ENCODE data around the gene PADI2.

PADI2 gene

GRCh38 chr1:17119076-17119772 lies at the start of gene PADI2:
Gene PADI2 (minus strand): TSS chr1:17119451. CDS start chr1:17119371, 80 bp downstream.
- peak; percentile 13 to 22 for DNase-seq (ENCODE audit: low read depth in 2 of 2)

GRCh38 chr1:17168091-17168876 lies 49.0 kb upstream of the PADI2 start:
- no peak for DNase-seq (ENCODE audit: low read depth in 2 of 2)

- DNase-seq (ENCODE audit: low read depth in 2 of 2): no peak
Observed at GRCh38 chr1:17167786-17168090, 48.5 kb upstream of the PADI2 start.

- no peak for DNase-seq (ENCODE audit: low read depth in 2 of 2)
Observed at GRCh38 chr1:17167041-17167785, 48.0 kb upstream of the PADI2 start.

- DNase-seq (ENCODE audit: low read depth in 2 of 2): no peak
Observed at GRCh38 chr1:17165823-17166222, 46.6 kb upstream of the PADI2 start.

- no peak for DNase-seq (ENCODE audit: low read depth in 2 of 2)
Observed at GRCh38 chr1:17163789-17164666, 44.8 kb upstream of the PADI2 start.

- no peak for DNase-seq (ENCODE audit: low read depth in 2 of 2)
Observed at GRCh38 chr1:17163371-17163770, 44.1 kb upstream of the PADI2 start.

- DNase-seq (ENCODE audit: low read depth in 2 of 2): no peak
Observed at GRCh38 chr1:17162941-17163340, 43.7 kb upstream of the PADI2 start.

GRCh38 chr1:17161926-17162800 lies 42.9 kb upstream of the PADI2 start:
- no peak for DNase-seq (ENCODE audit: low read depth in 2 of 2)

GRCh38 chr1:17161137-17161740 lies 42.0 kb upstream of the PADI2 start:
- no peak for DNase-seq (ENCODE audit: low read depth in 2 of 2)

- DNase-seq (ENCODE audit: low read depth in 2 of 2): no peak
Observed at GRCh38 chr1:17158961-17159360, 39.7 kb upstream of the PADI2 start.

- no peak for DNase-seq (ENCODE audit: low read depth in 2 of 2)
Observed at GRCh38 chr1:17156108-17156507, 36.9 kb upstream of the PADI2 start.

- no peak for DNase-seq (ENCODE audit: low read depth in 2 of 2)
Observed at GRCh38 chr1:17155257-17155920, 36.1 kb upstream of the PADI2 start.

- DNase-seq (ENCODE audit: low read depth in 2 of 2): no peak
Observed at GRCh38 chr1:17149771-17150170, 30.5 kb upstream of the PADI2 start.

GRCh38 chr1:17148950-17149608 lies 29.8 kb upstream of the PADI2 start:
- DNase-seq (ENCODE audit: low read depth in 2 of 2): no peak

GRCh38 chr1:17145648-17146047 lies 26.4 kb upstream of the PADI2 start:
- DNase-seq (ENCODE audit: low read depth in 2 of 2): no peak

- DNase-seq (ENCODE audit: low read depth in 2 of 2): no peak
Observed at GRCh38 chr1:17143760-17144159, 24.5 kb upstream of the PADI2 start.

- no peak for DNase-seq (ENCODE audit: low read depth in 2 of 2)
Observed at GRCh38 chr1:17141441-17142197, 22.4 kb upstream of the PADI2 start.
